A549 (cell line): ENCODE measurements around the gene RECQL.

ENCODE experiments used
- CBX2 ChIP-seq: fragments of 200-600 bp; sonication (generic); IDR thresholded peaks from 2 replicates; pipeline ENCODE4 v1.6.1; 2016; ENCODE audit warnings: low read depth, mild to moderate bottlenecking, borderline replicate concordance
- CTCF ChIP-seq: fragments of >200 bp; sonication (Bioruptor Twin); formaldehyde crosslinking; IDR thresholded peaks from 3 replicates; pipeline ENCODE4 v1.5.1; 2016
- EP300 ChIP-seq, 2 experiments: fragments of >200 bp; sonication (Bioruptor Twin); formaldehyde crosslinking; IDR thresholded peaks; 2 replicates in 1 of 2; 3 replicates in 1 of 2; pipeline ENCODE4 v1.6.1; 2016 to 2017
- KDM1A ChIP-seq: fragments of 200-600 bp; sonication (generic); IDR thresholded peaks from 2 replicates; pipeline ENCODE4 v1.6.1; 2016; ENCODE audit warnings: low read depth, mild to moderate bottlenecking
- MYC ChIP-seq: IDR thresholded peaks from 2 replicates; pipeline ENCODE4 v1.6.1; 2012; ENCODE audit warnings: mild to moderate bottlenecking, inconsistent platforms, low read length, improper control_type of control experiment, borderline replicate concordance
- RCOR1 ChIP-seq: fragments of 150-350 bp; IDR thresholded peaks from 2 replicates; pipeline ENCODE4 v1.6.1; 2014; ENCODE audit warnings: antibody characterized with exemption, low read length, low read depth
- RFX5 ChIP-seq: fragments of 450-650 bp; IDR thresholded peaks from 2 replicates; pipeline ENCODE4 v1.7.1; 2014; ENCODE audit warnings: antibody characterized with exemption, mild to moderate bottlenecking, moderate library complexity
- SMC3 ChIP-seq: fragments of >200 bp; sonication (Bioruptor Twin); formaldehyde crosslinking; IDR thresholded peaks from 3 replicates; pipeline ENCODE4 v1.6.1; 2018; ENCODE audit warnings: inconsistent platforms
- TF ChIP-seq, protein P1 (sequence below): fragments of >200 bp; sonication (Bioruptor Twin); formaldehyde crosslinking; IDR thresholded peaks from 3 replicates; pipeline ENCODE4 v1.6.1; 2016
- TF ChIP-seq, protein P2 (sequence below): fragments of 200-600 bp; sonication (generic); IDR thresholded peaks from 2 replicates; pipeline ENCODE4 v1.6.1; 2016; ENCODE audit warnings: antibody characterized with exemption, mild to moderate bottlenecking, moderate library complexity

DNA sequence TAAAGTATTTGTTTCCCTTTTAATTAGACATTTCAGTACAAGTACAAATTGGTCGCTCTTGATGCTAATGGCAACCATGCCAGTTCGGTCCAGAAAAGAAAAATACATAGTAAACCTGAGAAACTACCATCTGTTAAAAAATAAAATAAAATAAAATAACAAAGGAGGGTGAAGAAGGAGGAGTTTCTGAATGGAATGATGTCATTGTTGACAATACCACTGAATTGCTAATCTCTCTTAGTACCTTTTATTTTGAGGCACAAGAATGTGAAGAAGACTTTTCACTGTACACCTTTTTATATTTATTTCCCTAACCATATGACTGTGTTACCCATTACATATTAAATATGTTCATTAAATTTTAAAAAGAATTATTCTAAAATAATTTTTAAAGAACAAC lies 44.1 kb upstream of the RECQL start:
- TF ChIP-seq RCOR1 (no peak), CTCF (no peak), CBX2 (no peak), KDM1A (no peak), SMC3 (no peak), RFX5 (no peak), MYC (no peak), EP300 (IDR thresholded peaks at IDR 0.05) (no peak)
- TF ChIP-seq, protein P1, sequence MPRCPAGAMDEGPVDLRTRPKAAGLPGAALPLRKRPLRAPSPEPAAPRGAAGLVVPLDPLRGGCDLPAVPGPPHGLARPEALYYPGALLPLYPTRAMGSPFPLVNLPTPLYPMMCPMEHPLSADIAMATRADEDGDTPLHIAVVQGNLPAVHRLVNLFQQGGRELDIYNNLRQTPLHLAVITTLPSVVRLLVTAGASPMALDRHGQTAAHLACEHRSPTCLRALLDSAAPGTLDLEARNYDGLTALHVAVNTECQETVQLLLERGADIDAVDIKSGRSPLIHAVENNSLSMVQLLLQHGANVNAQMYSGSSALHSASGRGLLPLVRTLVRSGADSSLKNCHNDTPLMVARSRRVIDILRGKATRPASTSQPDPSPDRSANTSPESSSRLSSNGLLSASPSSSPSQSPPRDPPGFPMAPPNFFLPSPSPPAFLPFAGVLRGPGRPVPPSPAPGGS, result no peak
- TF ChIP-seq, protein P2, sequence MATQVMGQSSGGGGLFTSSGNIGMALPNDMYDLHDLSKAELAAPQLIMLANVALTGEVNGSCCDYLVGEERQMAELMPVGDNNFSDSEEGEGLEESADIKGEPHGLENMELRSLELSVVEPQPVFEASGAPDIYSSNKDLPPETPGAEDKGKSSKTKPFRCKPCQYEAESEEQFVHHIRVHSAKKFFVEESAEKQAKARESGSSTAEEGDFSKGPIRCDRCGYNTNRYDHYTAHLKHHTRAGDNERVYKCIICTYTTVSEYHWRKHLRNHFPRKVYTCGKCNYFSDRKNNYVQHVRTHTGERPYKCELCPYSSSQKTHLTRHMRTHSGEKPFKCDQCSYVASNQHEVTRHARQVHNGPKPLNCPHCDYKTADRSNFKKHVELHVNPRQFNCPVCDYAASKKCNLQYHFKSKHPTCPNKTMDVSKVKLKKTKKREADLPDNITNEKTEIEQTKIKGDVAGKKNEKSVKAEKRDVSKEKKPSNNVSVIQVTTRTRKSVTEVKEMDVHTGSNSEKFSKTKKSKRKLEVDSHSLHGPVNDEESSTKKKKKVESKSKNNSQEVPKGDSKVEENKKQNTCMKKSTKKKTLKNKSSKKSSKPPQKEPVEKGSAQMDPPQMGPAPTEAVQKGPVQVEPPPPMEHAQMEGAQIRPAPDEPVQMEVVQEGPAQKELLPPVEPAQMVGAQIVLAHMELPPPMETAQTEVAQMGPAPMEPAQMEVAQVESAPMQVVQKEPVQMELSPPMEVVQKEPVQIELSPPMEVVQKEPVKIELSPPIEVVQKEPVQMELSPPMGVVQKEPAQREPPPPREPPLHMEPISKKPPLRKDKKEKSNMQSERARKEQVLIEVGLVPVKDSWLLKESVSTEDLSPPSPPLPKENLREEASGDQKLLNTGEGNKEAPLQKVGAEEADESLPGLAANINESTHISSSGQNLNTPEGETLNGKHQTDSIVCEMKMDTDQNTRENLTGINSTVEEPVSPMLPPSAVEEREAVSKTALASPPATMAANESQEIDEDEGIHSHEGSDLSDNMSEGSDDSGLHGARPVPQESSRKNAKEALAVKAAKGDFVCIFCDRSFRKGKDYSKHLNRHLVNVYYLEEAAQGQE, result no peak
